Measurements from ENCODE around the gene NCKAP1. TPM values are rescaled to one million over a fixed set of nuclear protein-coding genes. Genes with fewer than 3 reads are reported as not detected.

NCKAP1 gene
- total and polyA plus RNA-seq, 2 donors (not counting 1 experiment from before 2014, with no cell fraction given), result 141 to 219 TPM

- H3K4me3 ChIP-seq (replicated peaks in 1 of 4; ENCODE audit: control extremely low read depth in 1 of 4, insufficient read depth in 1 of 4, low read depth in 3 of 4, low read length in 4 of 4), result no peak overlapping the region
- H3K4me1 ChIP-seq (ENCODE audit: control insufficient read depth, extremely low read depth, insufficient read depth, low read length), result no peaks in the 10 kb centered on the region
- TF ChIP-seq EZH2 (IDR thresholded peaks at IDR 0.05; ENCODE audit: low read length, missing control alignments) (no peak), CTCF (conservative IDR thresholded peaks at IDR 0.05 in 1 of 2, IDR thresholded peaks at IDR 0.05 in 1 of 2; ENCODE audit: low read depth in 1 of 2, low read length in 2 of 2) (no peak)
Measured at GRCh38 chr2:182890773-182891378, 147.4 kb downstream of the NCKAP1 start.

DNA sequence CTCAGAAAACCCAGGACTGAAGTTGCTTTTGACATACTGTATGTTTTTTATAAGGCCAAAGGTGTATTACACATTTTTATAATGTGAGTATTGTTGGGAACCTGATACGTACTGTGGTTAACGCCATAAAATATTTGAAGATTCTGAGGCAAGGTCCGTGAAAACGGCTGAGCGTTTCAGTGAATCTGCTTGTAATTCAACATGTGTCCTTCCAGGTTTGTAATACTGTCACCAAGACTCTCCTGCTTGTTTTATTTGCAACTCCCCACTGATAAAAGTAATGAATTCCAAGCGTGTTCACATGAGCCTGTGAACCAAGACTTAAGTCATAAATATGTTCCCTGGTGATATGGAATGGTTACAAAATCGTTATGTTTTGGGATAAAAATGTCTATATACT lies 148.0 kb downstream of the NCKAP1 start:
- H3K79me2 ChIP-seq (ENCODE audit: control insufficient read depth, insufficient read depth, low read length), result no peaks in the 10 kb centered on the region
- H3K27ac ChIP-seq (ENCODE audit: insufficient read depth, low read length), result no peak overlapping the region
- H3K27me3 ChIP-seq (ENCODE audit: control insufficient read depth, insufficient read depth, low read length), result no peaks in the 10 kb centered on the region
- H3K4me2 ChIP-seq (ENCODE audit: extremely low read depth, insufficient read depth, low read length), result no peak overlapping the region
- no peaks in the 10 kb centered on the region for H3K9me3 ChIP-seq (ENCODE audit: control insufficient read depth, insufficient read depth, low read depth, low read length)
- H3K36me3 ChIP-seq (ENCODE audit: control insufficient read depth, insufficient read depth, low read length), result no peaks in the 10 kb centered on the region
- no peak overlapping the region for H2AFZ ChIP-seq (ENCODE audit: low read length)
- H3K4me3 ChIP-seq (replicated peaks in 1 of 4; ENCODE audit: control extremely low read depth in 1 of 4, insufficient read depth in 1 of 4, low read depth in 3 of 4, low read length in 4 of 4), result no peak overlapping the region
- H3K4me1 ChIP-seq (ENCODE audit: control insufficient read depth, extremely low read depth, insufficient read depth, low read length), result no peaks in the 10 kb centered on the region
- DNase-seq (ENCODE audit: low read depth in 2 of 2), result no peak
- H3K9ac ChIP-seq (ENCODE audit: insufficient read depth, low read length), result no peak overlapping the region
- TF ChIP-seq EZH2 (IDR thresholded peaks at IDR 0.05; ENCODE audit: low read length, missing control alignments) (no peak), CTCF (conservative IDR thresholded peaks at IDR 0.05 in 1 of 2, IDR thresholded peaks at IDR 0.05 in 1 of 2; ENCODE audit: low read depth in 1 of 2, low read length in 2 of 2) (no peak)
- no peaks in the 10 kb centered on the region for H4K20me1 ChIP-seq (ENCODE audit: control insufficient read depth, extremely low read depth, insufficient read depth, low read length)

More at GRCh38 chr2:182890773-182891378, 147.4 kb downstream of the NCKAP1 start:
- H3K27ac ChIP-seq (ENCODE audit: insufficient read depth, low read length), result no peak overlapping the region
- no peak overlapping the region for H3K9ac ChIP-seq (ENCODE audit: insufficient read depth, low read length)
- no peak for DNase-seq (ENCODE audit: low read depth in 2 of 2)
- H3K79me2 ChIP-seq (ENCODE audit: control insufficient read depth, insufficient read depth, low read length), result no peaks in the 10 kb centered on the region
- H2AFZ ChIP-seq (ENCODE audit: low read length), result no peak overlapping the region
- H3K4me2 ChIP-seq (ENCODE audit: extremely low read depth, insufficient read depth, low read length), result no peak overlapping the region
- no peaks in the 10 kb centered on the region for H3K36me3 ChIP-seq (ENCODE audit: control insufficient read depth, insufficient read depth, low read length)
- no peaks in the 10 kb centered on the region for H4K20me1 ChIP-seq (ENCODE audit: control insufficient read depth, extremely low read depth, insufficient read depth, low read length)
- H3K9me3 ChIP-seq (ENCODE audit: control insufficient read depth, insufficient read depth, low read depth, low read length), result no peaks in the 10 kb centered on the region
- H3K27me3 ChIP-seq (ENCODE audit: control insufficient read depth, insufficient read depth, low read length), result no peaks in the 10 kb centered on the region

DNA sequence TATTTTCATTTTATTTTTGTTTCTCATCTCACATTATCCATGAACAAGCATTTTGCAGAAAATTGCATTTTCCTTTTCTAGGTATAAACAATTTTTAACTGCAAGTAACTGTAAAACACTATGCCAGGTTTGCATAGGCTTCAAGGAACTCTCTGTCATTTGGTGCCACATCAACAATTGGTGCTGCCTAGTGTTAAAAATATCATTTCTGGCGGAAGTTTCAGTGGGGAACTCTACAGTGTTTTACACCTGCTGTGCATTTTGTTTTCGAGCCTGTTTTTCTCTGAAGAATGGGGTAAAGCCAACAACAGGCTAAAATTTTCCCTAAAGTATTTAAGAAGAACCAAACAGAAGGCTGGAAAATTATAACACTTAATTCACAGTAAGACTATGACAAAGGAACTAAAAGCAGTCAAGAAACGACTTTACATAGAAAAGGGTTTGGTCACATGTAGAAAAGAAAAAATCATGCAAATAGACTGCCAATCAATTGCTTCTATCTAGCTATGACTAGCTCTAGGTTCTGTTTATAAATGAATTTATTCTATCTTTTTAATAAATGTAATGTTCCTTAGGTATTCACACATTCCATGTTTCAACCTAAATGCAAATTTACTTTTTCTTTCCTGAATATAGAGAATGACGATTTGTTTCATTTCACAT lies 150.4 kb downstream of the NCKAP1 start:
- H3K36me3 ChIP-seq (ENCODE audit: control insufficient read depth, insufficient read depth, low read length), result no peaks in the 10 kb centered on the region
- H3K4me3 ChIP-seq (replicated peaks in 1 of 4; ENCODE audit: control extremely low read depth in 1 of 4, insufficient read depth in 1 of 4, low read depth in 3 of 4, low read length in 4 of 4), result no peak overlapping the region
- TF ChIP-seq EZH2 (IDR thresholded peaks at IDR 0.05; ENCODE audit: low read length, missing control alignments), result no peak
- TF ChIP-seq CTCF (conservative IDR thresholded peaks at IDR 0.05 in 1 of 2, IDR thresholded peaks at IDR 0.05 in 1 of 2; ENCODE audit: low read depth in 1 of 2, low read length in 2 of 2), result no peak
- no peak overlapping the region for H3K27ac ChIP-seq (ENCODE audit: insufficient read depth, low read length)
- no peak for DNase-seq (ENCODE audit: low read depth in 2 of 2)
- H4K20me1 ChIP-seq (ENCODE audit: control insufficient read depth, extremely low read depth, insufficient read depth, low read length), result no peaks in the 10 kb centered on the region
- H3K4me2 ChIP-seq (ENCODE audit: extremely low read depth, insufficient read depth, low read length), result no peak overlapping the region
- no peaks in the 10 kb centered on the region for H3K27me3 ChIP-seq (ENCODE audit: control insufficient read depth, insufficient read depth, low read length)
- H3K9me3 ChIP-seq (ENCODE audit: control insufficient read depth, insufficient read depth, low read depth, low read length), result no peaks in the 10 kb centered on the region
- no peaks in the 10 kb centered on the region for H3K4me1 ChIP-seq (ENCODE audit: control insufficient read depth, extremely low read depth, insufficient read depth, low read length)
- H2AFZ ChIP-seq (ENCODE audit: low read length), result no peak overlapping the region
- no peak overlapping the region for H3K9ac ChIP-seq (ENCODE audit: insufficient read depth, low read length)
- H3K79me2 ChIP-seq (ENCODE audit: control insufficient read depth, insufficient read depth, low read length), result no peaks in the 10 kb centered on the region

All from fibroblast of lung (primary cell).